ENCODE data around the gene MUC12.

DNA sequence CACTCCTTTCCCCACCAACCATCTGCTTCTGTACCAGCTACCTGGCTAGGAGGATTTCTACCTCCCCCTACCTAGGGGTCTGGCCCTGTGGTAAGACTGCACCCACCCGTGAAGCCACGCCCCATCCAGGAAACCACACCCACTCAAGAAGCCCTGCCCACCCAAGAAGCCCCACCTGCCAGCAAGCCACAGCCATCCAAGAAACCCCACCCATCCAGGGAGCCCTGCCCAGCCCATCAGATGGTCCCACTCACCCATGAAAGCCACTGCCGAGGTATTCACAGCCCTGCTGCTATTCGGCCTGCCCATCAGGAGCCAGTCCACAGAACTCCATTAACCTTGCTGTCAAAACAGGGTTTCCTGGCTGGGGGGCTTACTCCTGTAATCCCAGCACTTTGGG, 35.6 kb upstream of the MUC12 start:
- TF ChIP-seq, protein P1, sequence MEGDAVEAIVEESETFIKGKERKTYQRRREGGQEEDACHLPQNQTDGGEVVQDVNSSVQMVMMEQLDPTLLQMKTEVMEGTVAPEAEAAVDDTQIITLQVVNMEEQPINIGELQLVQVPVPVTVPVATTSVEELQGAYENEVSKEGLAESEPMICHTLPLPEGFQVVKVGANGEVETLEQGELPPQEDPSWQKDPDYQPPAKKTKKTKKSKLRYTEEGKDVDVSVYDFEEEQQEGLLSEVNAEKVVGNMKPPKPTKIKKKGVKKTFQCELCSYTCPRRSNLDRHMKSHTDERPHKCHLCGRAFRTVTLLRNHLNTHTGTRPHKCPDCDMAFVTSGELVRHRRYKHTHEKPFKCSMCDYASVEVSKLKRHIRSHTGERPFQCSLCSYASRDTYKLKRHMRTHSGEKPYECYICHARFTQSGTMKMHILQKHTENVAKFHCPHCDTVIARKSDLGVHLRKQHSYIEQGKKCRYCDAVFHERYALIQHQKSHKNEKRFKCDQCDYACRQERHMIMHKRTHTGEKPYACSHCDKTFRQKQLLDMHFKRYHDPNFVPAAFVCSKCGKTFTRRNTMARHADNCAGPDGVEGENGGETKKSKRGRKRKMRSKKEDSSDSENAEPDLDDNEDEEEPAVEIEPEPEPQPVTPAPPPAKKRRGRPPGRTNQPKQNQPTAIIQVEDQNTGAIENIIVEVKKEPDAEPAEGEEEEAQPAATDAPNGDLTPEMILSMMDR (conservative IDR thresholded peaks at IDR 0.05): no peak
- TF ChIP-seq ZFX (IDR thresholded peaks at IDR 0.05): no peak
